H9 (cell line): ENCODE data around the gene MRTFA. TPM values are rescaled to one million over a fixed set of nuclear protein-coding genes. Genes with fewer than 3 reads are reported as not detected.

Experiments used
- DNase-seq: peaks from one replicate; pipeline ENCODE4 v3.0.0-alpha.2; 2017
- H2AFZ ChIP-seq: one replicate; pipeline ENCODE4 v1.6.1; 2013; ENCODE audit warnings: mild to moderate bottlenecking, low read length, control low read depth, moderate library complexity
- H2AK5ac ChIP-seq: 2 replicates; pipeline ENCODE4 v1.6.1; 2013; ENCODE audit warnings: low read length, control low read depth, mixed read lengths; ENCODE audit not compliant: insufficient read length
- H2BK120ac ChIP-seq: one replicate; pipeline ENCODE4 v1.6.1; 2013; ENCODE audit warnings: low read depth, mild to moderate bottlenecking, low read length, control low read depth, inconsistent platforms; ENCODE audit not compliant: poor library complexity, severe bottlenecking
- H2BK12ac ChIP-seq: 2 replicates; pipeline ENCODE4 v1.6.1; 2013; ENCODE audit warnings: low read length, control low read depth, mixed read lengths, low read depth; ENCODE audit not compliant: insufficient read length
- H2BK15ac ChIP-seq: 2 replicates; pipeline ENCODE4 v1.6.1; 2013; ENCODE audit warnings: low read depth, low read length, control low read depth
- H2BK20ac ChIP-seq: one replicate; pipeline ENCODE4 v1.6.1; 2013; ENCODE audit warnings: low read depth, mild to moderate bottlenecking, low read length, control low read depth, inconsistent platforms; ENCODE audit not compliant: poor library complexity, severe bottlenecking
- H2BK5ac ChIP-seq: 2 replicates; pipeline ENCODE4 v1.6.1; 2013; ENCODE audit warnings: low read length, control low read depth, mixed read lengths; ENCODE audit not compliant: insufficient read length
- H3K14ac ChIP-seq: 2 replicates; pipeline ENCODE4 v1.6.1; 2013; ENCODE audit warnings: low read length, control low read depth; ENCODE audit not compliant: insufficient read depth
- H3K18ac ChIP-seq: 2 replicates; pipeline ENCODE4 v1.6.1; 2013; ENCODE audit warnings: low read depth, mild to moderate bottlenecking, mixed read lengths, low read length, control low read depth; ENCODE audit not compliant: insufficient read length
- H3K23ac ChIP-seq: 2 replicates; pipeline ENCODE4 v1.6.1; 2013; ENCODE audit warnings: low read length, control low read depth, mixed read lengths, low read depth; ENCODE audit not compliant: insufficient read length
- H3K23me2 ChIP-seq: 2 replicates; pipeline ENCODE4 v1.6.1; 2013; ENCODE audit warnings: low read depth, mild to moderate bottlenecking, mixed read lengths, low read length, control low read depth; ENCODE audit not compliant: insufficient read length, poor library complexity, severe bottlenecking
- H3K27ac ChIP-seq: 2 replicates; pipeline ENCODE4 v1.5.1; 2013; ENCODE audit warnings: low read length, control low read depth, mixed read lengths, low read depth; ENCODE audit not compliant: insufficient read length
- H3K27me3 ChIP-seq: 2 replicates; pipeline ENCODE4 v1.6.1; 2013; ENCODE audit warnings: low read length, control low read depth, inconsistent platforms; ENCODE audit not compliant: insufficient read depth
- H3K4ac ChIP-seq: 2 replicates; pipeline ENCODE4 v1.6.1; 2013; ENCODE audit warnings: low read depth, mild to moderate bottlenecking, control low read depth, inconsistent platforms, low read length, moderate library complexity
- H3K4me1 ChIP-seq: 2 replicates; pipeline ENCODE4 v1.6.1; 2013; ENCODE audit warnings: low read length, control low read depth, inconsistent platforms; ENCODE audit not compliant: insufficient read depth
- H3K4me2 ChIP-seq: 2 replicates; pipeline ENCODE4 v1.6.1; 2013; ENCODE audit warnings: low read length, control low read depth, mixed read lengths; ENCODE audit not compliant: insufficient read length, insufficient read depth
- H3K56ac ChIP-seq: 2 replicates; pipeline ENCODE4 v1.6.1; 2013; ENCODE audit warnings: low read depth, mild to moderate bottlenecking, mixed read lengths, low read length, control low read depth; ENCODE audit not compliant: insufficient read length
- H3K79me1 ChIP-seq: 2 replicates; pipeline ENCODE4 v1.6.1; 2013; ENCODE audit warnings: low read depth, mild to moderate bottlenecking, moderate library complexity, low read length, control low read depth, inconsistent platforms; ENCODE audit not compliant: insufficient read depth, poor library complexity, severe bottlenecking
- H3K79me2 ChIP-seq: 2 replicates; pipeline ENCODE4 v1.6.1; 2013; ENCODE audit warnings: low read length, control low read depth, inconsistent platforms; ENCODE audit not compliant: insufficient read depth
- H3K9ac ChIP-seq: 2 replicates; pipeline ENCODE4 v1.6.1; 2013; ENCODE audit warnings: low read length, control low read depth, mixed read lengths; ENCODE audit not compliant: insufficient read length; ENCODE audit errors: extremely low read depth
- H3K9me3 ChIP-seq: one replicate; pipeline ENCODE4 v1.6.1; 2013; ENCODE audit warnings: low read depth, low read length, inconsistent platforms; ENCODE audit not compliant: control insufficient read depth
- H3T11ph ChIP-seq: one replicate; pipeline ENCODE4 v1.6.1; 2013; ENCODE audit warnings: mild to moderate bottlenecking, low read length, control low read depth, inconsistent platforms
- H4K20me1 ChIP-seq: one replicate; pipeline ENCODE4 v1.6.1; 2013; ENCODE audit not compliant: control insufficient read depth, insufficient read length, insufficient read depth
- H4K5ac ChIP-seq: 2 replicates; pipeline ENCODE4 v1.6.1; 2013; ENCODE audit warnings: low read depth, mild to moderate bottlenecking, mixed read lengths, low read length, control low read depth; ENCODE audit not compliant: insufficient read length
- H4K8ac ChIP-seq: replicated peaks from 2 replicates; pipeline ENCODE4 v1.6.1; 2013; ENCODE audit warnings: low read length, control low read depth, mixed read lengths, low read depth; ENCODE audit not compliant: insufficient read length
- H4K91ac ChIP-seq: 2 replicates; pipeline ENCODE4 v1.6.1; 2013; ENCODE audit warnings: low read depth, mild to moderate bottlenecking, moderate library complexity, mixed read lengths, low read length, control low read depth; ENCODE audit not compliant: insufficient read length
- H3K27ac Mint-ChIP-seq, 3 experiments: 2 replicates in 2 of 3; 3 replicates in 1 of 3; pipeline ENCODE4 v1.8.0; 2020 to 2021; ENCODE audit warnings: mixed read lengths in 3 of 3, mild to moderate bottlenecking in 1 of 3, moderate library complexity in 1 of 3
- H3K27me3 Mint-ChIP-seq: 2 replicates; pipeline ENCODE4 v1.8.0; 2021; ENCODE audit warnings: low read depth, mild to moderate bottlenecking, moderate library complexity, mixed read lengths
- H3K36me3 Mint-ChIP-seq, 3 experiments: 2 replicates in 2 of 3; 3 replicates in 1 of 3; pipeline ENCODE4 v1.8.0; 2020 to 2021; ENCODE audit warnings: low read depth in 3 of 3, mixed read lengths in 3 of 3; ENCODE audit not compliant: insufficient read depth in 1 of 3
- H3K4me1 Mint-ChIP-seq, 2 experiments: 2 replicates each; pipeline ENCODE4 v1.8.0; 2020; ENCODE audit warnings: mixed read lengths in 2 of 2
- H3K4me3 Mint-ChIP-seq, 2 experiments: 2 replicates in 1 of 2; 3 replicates in 1 of 2; pipeline ENCODE4 v1.8.0; 2020 to 2021; ENCODE audit warnings: mild to moderate bottlenecking in 2 of 2, mixed read lengths in 2 of 2, moderate library complexity in 1 of 2
- H3K9me3 Mint-ChIP-seq, 2 experiments: 2 replicates in 1 of 2; 3 replicates in 1 of 2; pipeline ENCODE4 v1.8.0; 2020; ENCODE audit warnings: mild to moderate bottlenecking in 2 of 2, mixed read lengths in 2 of 2, moderate library complexity in 1 of 2
- WGBS: extraction: QIAGEN DNeasy Blood & Tissue Kit; methylation state at CpG from one replicate; pipeline ENCODE4 v1.1.7; 2013; ENCODE audit warnings: missing lambda C conversion rate, low lambda C conversion rate, mixed read lengths; ENCODE audit not compliant: insufficient read length; ENCODE audit errors: extremely low coverage; 5-methylcytosine and 5-hydroxymethylcytosine counted together
- total RNA-seq: library from RNA; stranded (reverse); gene quantifications from 2 replicates; pipeline ENCODE4 v1.2.1, GENCODE V29; 2021
- TF ChIP-seq, protein P1 (sequence below): fragments of 200-600 bp; sonication (generic); conservative IDR thresholded peaks from 3 replicates; pipeline ENCODE4 v1.8.0; 2021; ENCODE audit warnings: antibody characterized with exemption, mild to moderate bottlenecking

Gene MRTFA
- total RNA-seq, 1 experiment from 2014 or later = 38.1 TPM

DNA sequence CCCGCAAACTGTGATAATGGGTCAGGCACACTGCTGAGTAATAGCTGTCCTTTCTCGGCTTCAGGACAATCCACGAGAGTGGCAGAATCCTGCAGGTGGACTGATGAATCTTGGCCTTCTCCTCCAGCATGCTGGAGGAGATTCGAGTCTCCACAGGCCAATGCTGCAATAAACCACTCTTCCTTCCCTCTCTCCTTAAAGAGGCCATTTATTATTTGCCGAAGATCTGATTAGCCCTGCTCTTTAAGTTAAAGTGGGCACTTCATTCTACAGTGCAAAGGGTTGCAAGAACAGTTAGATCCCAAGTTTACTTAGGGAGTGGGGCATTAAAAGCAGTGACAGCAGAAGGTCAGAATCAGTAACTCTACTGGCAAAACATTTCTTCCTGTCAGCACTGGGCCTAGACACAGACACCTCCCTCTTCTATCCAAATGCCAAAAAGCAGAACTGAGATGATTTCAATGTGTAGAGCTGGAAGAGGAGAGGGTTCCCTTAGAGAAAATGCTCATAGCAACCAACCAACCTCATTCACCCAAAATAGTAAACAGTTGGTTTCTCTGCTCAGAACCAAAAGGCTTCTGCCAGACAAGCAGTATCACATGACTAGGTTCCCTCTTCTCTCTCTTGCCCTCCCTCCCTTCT, 144.4 kb downstream of the MRTFA start:
- Histone ChIP-seq H3K23ac (no peak overlapping the region), H3K4me1 (no peaks in the 10 kb centered on the region; the same call in 1 of the 2 replicates), H3K4ac (no peak overlapping the region), H3K9me3 (no peaks in the 10 kb centered on the region), H3T11ph (no peak overlapping the region), H3K27me3 (no peaks in the 10 kb centered on the region), H2BK15ac (no peak overlapping the region), H3K14ac (no peak overlapping the region), H2BK5ac (no peak overlapping the region), H2BK120ac (no peak overlapping the region), H2AK5ac (no peak overlapping the region), H3K79me1 (peaks cover 2% of the 10 kb centered on the region), H4K8ac (no peak overlapping the region), H3K23me2 (no peaks in the 10 kb centered on the region), H4K5ac (no peak overlapping the region), H3K79me2 (no peaks in the 10 kb centered on the region), H3K9ac (no peak overlapping the region), H3K18ac (no peak overlapping the region), H2BK12ac (no peak overlapping the region), H3K56ac (no peak overlapping the region), H4K20me1 (no peaks in the 10 kb centered on the region), H3K4me2 (no peak overlapping the region), H3K27ac (no peak overlapping the region), H2BK20ac (no peak overlapping the region), H4K91ac (no peak overlapping the region), H2AFZ (no peak overlapping the region)
- H3K27ac Mint-ChIP-seq = peak overlapping the region in 2 of 3 experiments; percentile 46 to 82; a peak in 5 of 7 replicates
- TF ChIP-seq, protein P1, sequence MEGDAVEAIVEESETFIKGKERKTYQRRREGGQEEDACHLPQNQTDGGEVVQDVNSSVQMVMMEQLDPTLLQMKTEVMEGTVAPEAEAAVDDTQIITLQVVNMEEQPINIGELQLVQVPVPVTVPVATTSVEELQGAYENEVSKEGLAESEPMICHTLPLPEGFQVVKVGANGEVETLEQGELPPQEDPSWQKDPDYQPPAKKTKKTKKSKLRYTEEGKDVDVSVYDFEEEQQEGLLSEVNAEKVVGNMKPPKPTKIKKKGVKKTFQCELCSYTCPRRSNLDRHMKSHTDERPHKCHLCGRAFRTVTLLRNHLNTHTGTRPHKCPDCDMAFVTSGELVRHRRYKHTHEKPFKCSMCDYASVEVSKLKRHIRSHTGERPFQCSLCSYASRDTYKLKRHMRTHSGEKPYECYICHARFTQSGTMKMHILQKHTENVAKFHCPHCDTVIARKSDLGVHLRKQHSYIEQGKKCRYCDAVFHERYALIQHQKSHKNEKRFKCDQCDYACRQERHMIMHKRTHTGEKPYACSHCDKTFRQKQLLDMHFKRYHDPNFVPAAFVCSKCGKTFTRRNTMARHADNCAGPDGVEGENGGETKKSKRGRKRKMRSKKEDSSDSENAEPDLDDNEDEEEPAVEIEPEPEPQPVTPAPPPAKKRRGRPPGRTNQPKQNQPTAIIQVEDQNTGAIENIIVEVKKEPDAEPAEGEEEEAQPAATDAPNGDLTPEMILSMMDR = no peak
- H3K27me3 Mint-ChIP-seq = no peaks in the 10 kb centered on the region
- H3K9me3 Mint-ChIP-seq = peaks cover 0 to 3% of the 10 kb centered on the region in 2 experiments; a peak in 1 of 5 replicates
- no peak overlapping the region for H3K4me3 Mint-ChIP-seq
- DNase-seq = no peak
- H3K36me3 Mint-ChIP-seq = peaks cover 1 to 9% (median 6%) of the 10 kb centered on the region in 3 experiments; a peak in 6 of 7 replicates
- no CpG with 5 or more reads among the region's 5 CpGs for WGBS
- peaks cover 18 to 21% of the 10 kb centered on the region in 2 experiments for H3K4me1 Mint-ChIP-seq
